Large intestine (tissue), 3 donors: ENCODE measurements around the gene UQCC2. TPM values are rescaled to one million over a fixed set of nuclear protein-coding genes. Genes with fewer than 3 reads are reported as not detected.

Experiments
- DNase-seq, 2 donors: peaks; one replicate each; pipeline versions ENCODE4 v3.0.0 to v3.0.0-alpha.2; 2013
- H3K27ac ChIP-seq: one replicate; pipeline ENCODE4 v1.5.1; 2013; ENCODE audit warnings: low read length
- H3K27me3 ChIP-seq: 2 replicates; pipeline ENCODE4 v1.6.1; 2013; ENCODE audit warnings: low read length; ENCODE audit not compliant: control insufficient read depth, insufficient read depth
- H3K36me3 ChIP-seq: 2 replicates; pipeline ENCODE4 v1.6.1; 2013; ENCODE audit warnings: low read length; ENCODE audit not compliant: control insufficient read depth, insufficient read depth
- H3K4me1 ChIP-seq: one replicate; pipeline ENCODE4 v1.6.1; 2013; ENCODE audit warnings: low read length; ENCODE audit not compliant: control insufficient read depth, insufficient read depth
- H3K4me3 ChIP-seq: one replicate; pipeline ENCODE4 v1.5.1; 2013; ENCODE audit warnings: low read length
- H3K9me3 ChIP-seq: one replicate; pipeline ENCODE4 v1.6.1; 2013; ENCODE audit warnings: mild to moderate bottlenecking, low read depth, low read length, moderate library complexity; ENCODE audit not compliant: control insufficient read depth
- WGBS: methylation state at CpG from one replicate; pipeline ENCODE4 v1.1.5; 2013; ENCODE audit warnings: low lambda C conversion rate; ENCODE audit not compliant: insufficient coverage; 5-methylcytosine and 5-hydroxymethylcytosine counted together
- polyA plus RNA-seq: library from polyadenylated mRNA; unstranded; fragments of 120-200 nt; gene quantifications from one replicate; pipeline ENCODE4 v1.2.1, GENCODE V29; 2013

The UQCC2 gene
- polyA plus RNA-seq, 1 donor = 61.0 TPM

DNA sequence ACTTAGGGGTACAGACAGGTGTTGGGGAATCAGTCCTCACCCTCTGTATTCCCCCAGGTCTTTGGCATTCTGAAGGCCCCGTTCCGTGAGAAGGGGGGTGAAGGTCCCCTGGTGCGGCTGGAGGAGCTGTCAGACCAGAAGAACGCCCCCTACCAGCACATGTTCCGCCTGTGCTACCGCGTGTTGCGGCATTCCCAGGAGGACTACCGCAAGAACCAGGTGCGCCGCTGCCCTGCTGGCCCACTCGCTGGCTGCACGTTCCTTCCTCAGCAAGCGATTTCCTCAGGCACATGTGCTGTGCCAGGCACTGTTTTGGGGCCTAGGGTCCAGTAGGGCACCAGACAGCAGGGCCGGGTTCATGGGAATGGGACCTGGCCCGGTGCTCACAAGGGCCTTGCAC lies 44.4 kb downstream of the UQCC2 start:
- H3K36me3 ChIP-seq = peaks cover 96% of the 10 kb centered on the region
- H3K4me3 ChIP-seq = no peak overlapping the region
- no peaks in the 10 kb centered on the region for H3K9me3 ChIP-seq
- no peaks in the 10 kb centered on the region for H3K27me3 ChIP-seq
- WGBS = no CpG with 5 or more reads among the region's 16 CpGs
- no peak for DNase-seq
- no peaks in the 10 kb centered on the region for H3K4me1 ChIP-seq
- H3K27ac ChIP-seq = no peak overlapping the region

- Histone ChIP-seq H3K27ac (no peak overlapping the region), H3K27me3 (no peaks in the 10 kb centered on the region), H3K36me3 (peaks cover 93% of the 10 kb centered on the region), H3K9me3 (no peaks in the 10 kb centered on the region), H3K4me3 (no peak overlapping the region), H3K4me1 (no peaks in the 10 kb centered on the region)
- WGBS = no CpG with 5 or more reads among the region's 13 CpGs
- no peak for DNase-seq
These were observed 45.5 kb downstream of the UQCC2 start for GRCh38 chr6:33665957-33666356.

DNA sequence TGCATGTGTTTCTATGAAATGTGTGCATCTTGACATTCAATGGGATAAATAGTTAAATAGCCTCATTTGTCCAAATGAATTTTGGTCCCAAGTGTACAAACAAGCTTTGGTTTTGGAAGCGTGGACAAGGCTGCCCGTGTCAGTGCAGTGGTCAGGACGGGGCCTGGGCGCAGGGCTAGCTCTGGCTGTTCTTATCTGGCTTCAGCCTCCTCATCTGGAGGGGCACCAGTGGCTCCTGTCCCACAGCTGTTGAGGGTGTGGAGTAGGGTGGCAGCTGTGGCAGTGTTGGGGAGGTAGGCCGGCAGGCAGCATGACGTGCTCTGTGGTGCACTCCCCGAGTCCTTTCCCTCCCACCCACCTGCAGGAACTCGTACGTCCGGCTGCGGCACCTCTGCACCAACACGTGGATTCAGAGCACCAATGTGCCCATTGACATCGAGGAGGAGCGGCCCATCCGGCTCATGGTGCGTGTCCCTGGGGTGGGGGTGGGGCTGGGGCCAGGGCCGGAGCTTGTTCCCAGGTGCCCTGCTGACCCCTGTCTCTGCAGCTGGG lies 46.9 kb downstream of the UQCC2 start:
- Histone ChIP-seq H3K27me3 (no peaks in the 10 kb centered on the region), H3K4me3 (no peak overlapping the region), H3K4me1 (no peaks in the 10 kb centered on the region), H3K36me3 (peaks cover 87% of the 10 kb centered on the region), H3K27ac (no peak overlapping the region), H3K9me3 (no peaks in the 10 kb centered on the region)
- no CpG with 5 or more reads among the region's 17 CpGs for WGBS
- no peak for DNase-seq

DNA sequence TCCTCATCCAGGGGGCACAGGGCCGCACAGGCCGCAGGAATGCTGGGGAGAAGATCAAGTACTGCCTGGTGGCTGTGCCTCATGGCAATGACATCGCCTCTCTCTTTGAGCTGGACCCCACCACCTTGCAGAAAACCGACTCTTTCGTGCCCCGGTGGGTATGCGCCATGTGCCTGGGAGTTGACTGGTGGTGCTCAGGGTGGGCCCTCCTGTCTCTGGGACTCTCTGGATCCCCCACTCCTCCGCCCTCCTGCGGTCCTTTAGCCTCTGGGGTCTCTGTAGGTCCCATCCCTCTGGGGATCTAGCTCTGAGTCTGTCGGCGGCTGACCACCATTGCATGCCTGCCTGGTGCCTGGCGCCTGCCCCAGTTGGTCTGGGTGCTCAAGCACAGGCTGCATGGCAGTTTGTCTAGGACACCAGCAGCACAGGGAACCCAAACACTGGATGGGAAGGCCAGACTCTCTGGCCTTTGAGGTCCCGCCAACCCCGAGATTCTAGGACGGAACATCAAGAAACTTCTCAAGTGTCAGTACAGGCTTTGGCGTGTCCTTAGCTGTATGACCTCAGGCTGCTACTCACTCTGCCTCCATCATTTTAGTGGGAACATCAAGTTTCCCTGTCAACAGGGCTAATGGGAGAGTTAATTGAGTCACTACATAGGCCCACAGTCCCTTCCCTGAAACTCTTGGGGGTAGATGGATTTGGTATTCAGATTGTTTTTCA lies 47.6 kb downstream of the UQCC2 start:
- Histone ChIP-seq H3K9me3 (no peaks in the 10 kb centered on the region), H3K27me3 (no peaks in the 10 kb centered on the region), H3K36me3 (peaks cover 87% of the 10 kb centered on the region), H3K4me3 (no peak overlapping the region), H3K27ac (no peak overlapping the region), H3K4me1 (no peaks in the 10 kb centered on the region)
- WGBS = no CpG with 5 or more reads among the region's 16 CpGs
- DNase-seq = no peak

DNA sequence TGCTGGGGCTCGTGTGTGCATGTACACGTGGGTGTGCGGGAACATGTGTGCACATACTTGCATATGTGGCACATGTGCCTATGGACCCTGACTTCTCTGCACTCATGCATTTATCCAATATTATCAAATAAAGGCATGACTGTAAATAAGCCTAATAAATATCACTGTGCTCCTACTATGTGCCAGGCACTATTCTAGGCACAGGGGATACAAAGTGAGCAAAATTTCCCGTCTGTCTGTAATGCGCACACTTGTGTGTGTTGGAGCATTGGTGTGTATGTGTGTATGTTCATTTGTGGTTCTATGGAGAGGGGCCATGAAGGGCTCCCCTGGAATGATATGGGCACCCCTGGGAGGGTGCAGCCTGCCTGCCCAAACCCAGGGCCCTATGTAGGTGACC lies 48.5 kb downstream of the UQCC2 start:
- no peaks in the 10 kb centered on the region for H3K27me3 ChIP-seq
- no CpG with 5 or more reads among the region's 5 CpGs for WGBS
- H3K4me3 ChIP-seq = no peak overlapping the region
- no peaks in the 10 kb centered on the region for H3K4me1 ChIP-seq
- peaks cover 87% of the 10 kb centered on the region for H3K36me3 ChIP-seq
- no peak overlapping the region for H3K27ac ChIP-seq
- DNase-seq = no peak
- H3K9me3 ChIP-seq = no peaks in the 10 kb centered on the region

DNA sequence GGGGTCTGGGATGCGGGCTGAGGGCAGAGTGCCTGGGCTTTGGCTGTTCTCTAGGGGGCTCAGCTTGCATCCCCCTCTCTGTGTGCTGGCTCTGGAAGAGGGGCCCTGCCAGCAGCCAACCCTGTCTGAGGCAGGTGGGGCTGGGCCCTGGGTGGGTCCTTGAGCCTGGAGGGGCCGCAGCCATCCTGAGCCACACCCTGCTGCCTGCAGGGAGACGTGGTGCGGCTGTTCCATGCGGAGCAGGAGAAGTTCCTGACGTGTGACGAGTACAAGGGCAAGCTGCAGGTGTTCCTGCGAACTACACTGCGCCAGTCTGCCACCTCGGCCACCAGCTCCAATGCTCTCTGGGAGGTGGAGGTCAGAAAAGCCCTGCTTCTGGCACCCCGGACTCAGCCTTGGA lies 49.2 kb downstream of the UQCC2 start:
- no peak for DNase-seq
- Histone ChIP-seq H3K9me3 (no peaks in the 10 kb centered on the region), H3K36me3 (peaks cover 85% of the 10 kb centered on the region), H3K4me3 (no peak overlapping the region), H3K27me3 (no peaks in the 10 kb centered on the region), H3K27ac (no peak overlapping the region), H3K4me1 (no peaks in the 10 kb centered on the region)
- no CpG with 5 or more reads among the region's 11 CpGs for WGBS

GRCh38 chr6:33661106-33661838 lies 50.2 kb downstream of the UQCC2 start:
- DNase-seq = no peak
- no CpG with 5 or more reads among the region's 10 CpGs for WGBS
- Histone ChIP-seq H3K4me1 (no peaks in the 10 kb centered on the region), H3K9me3 (no peaks in the 10 kb centered on the region), H3K27me3 (no peaks in the 10 kb centered on the region), H3K27ac (no peak overlapping the region), H3K36me3 (peaks cover 85% of the 10 kb centered on the region), H3K4me3 (no peak overlapping the region)

DNA sequence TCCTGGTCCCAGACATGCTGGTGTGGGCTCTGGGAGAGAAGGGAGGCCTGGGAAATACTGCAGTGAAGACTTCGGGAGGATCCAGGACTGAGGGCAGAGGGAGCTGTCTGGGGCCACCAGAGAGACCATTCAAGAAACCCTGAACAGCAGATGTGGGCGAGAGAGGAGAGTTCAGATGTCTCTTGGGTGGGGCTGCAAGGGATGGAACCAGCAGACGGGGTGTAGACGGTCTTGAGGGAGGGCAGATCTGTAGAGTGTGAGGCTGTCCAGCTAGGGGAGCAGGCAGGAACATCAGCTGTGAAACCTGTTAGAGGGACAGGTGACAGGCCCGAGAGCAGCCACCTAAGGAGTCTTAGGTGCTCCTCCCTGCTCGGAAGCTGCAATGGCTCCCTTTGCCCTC lies 51.5 kb downstream of the UQCC2 start:
- 100% methylated on average over 1 of the region's 6 CpGs for WGBS
- H3K4me1 ChIP-seq = no peaks in the 10 kb centered on the region
- no peak overlapping the region for H3K4me3 ChIP-seq
- DNase-seq = no peak
- H3K27me3 ChIP-seq = no peaks in the 10 kb centered on the region
- H3K36me3 ChIP-seq = peaks cover 84% of the 10 kb centered on the region
- H3K9me3 ChIP-seq = no peaks in the 10 kb centered on the region
- H3K27ac ChIP-seq = no peak overlapping the region

DNA sequence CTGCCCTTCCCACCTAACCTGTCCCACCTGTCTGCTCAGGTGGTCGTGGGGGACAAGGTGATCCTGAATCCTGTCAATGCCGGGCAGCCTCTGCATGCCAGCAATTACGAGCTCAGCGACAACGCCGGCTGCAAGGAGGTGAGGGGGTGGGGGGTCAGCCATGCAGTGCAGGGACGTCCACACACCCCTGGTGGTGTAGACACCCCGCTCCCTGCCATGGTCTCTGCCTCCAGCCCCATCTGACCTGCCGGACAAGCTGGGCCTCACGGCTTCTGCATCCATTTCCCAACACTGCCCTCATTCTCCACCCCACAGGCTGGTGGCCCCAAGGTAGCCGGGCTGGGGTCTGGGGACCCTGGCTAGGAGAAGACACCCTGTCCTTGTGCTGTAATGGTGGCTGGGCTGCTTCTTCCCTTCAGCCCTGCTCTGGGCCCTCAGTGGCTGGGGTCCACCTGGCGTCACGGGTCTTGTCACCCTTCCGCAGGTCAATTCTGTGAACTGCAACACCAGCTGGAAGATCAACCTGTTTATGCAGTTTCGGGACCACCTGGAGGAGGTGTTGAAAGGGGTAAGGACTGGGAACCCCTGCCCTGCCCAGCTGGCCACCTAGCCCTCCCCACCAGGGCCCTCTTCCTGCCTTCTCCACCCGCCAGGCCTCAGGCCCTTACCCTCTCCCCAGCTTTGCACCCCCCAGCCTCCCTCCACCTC lies 52.4 kb downstream of the UQCC2 start:
- no peak overlapping the region for H3K27ac ChIP-seq
- H3K36me3 ChIP-seq = peaks cover 81% of the 10 kb centered on the region
- H3K27me3 ChIP-seq = no peaks in the 10 kb centered on the region
- no peak for DNase-seq
- no peak overlapping the region for H3K4me3 ChIP-seq
- H3K9me3 ChIP-seq = no peaks in the 10 kb centered on the region
- WGBS = no CpG with 5 or more reads among the region's 16 CpGs
- no peaks in the 10 kb centered on the region for H3K4me1 ChIP-seq

DNA sequence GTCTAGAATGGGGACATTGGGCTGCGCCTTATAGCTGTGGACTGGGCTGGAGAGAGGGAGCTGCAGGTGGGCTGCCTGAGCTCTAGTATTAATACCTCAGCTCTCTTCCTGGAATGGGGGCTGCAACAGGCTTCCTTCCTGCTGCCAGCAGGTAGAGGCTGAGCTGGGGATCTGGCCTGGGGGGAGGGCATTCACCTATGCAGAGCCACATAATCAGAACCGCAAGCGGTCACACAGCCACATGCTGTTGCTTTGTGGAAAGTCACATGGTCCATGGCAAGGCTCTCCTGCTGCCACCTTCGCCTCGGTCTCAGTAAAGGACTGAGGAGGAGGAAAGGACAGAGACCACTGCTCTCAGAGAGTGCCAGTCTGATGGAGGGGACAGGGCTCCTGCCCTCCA lies 54.7 kb downstream of the UQCC2 start:
- Histone ChIP-seq H3K4me1 (no peaks in the 10 kb centered on the region), H3K27ac (no peak overlapping the region), H3K36me3 (peaks cover 69% of the 10 kb centered on the region), H3K27me3 (no peaks in the 10 kb centered on the region), H3K4me3 (no peak overlapping the region), H3K9me3 (no peaks in the 10 kb centered on the region)
- no peak for DNase-seq
- no CpG with 5 or more reads among the region's 5 CpGs for WGBS
